CD14-positive monocyte (primary cell): Measurements from ENCODE around the gene SMC5. TPM values are rescaled to one million over a fixed set of nuclear protein-coding genes. Genes with fewer than 3 reads are reported as not detected.
A peak's percentile ranks its signal among the peaks of the same experiment; 100 is the strongest.
"Not testable (repeated sequence)": the region's sequence is repeated elsewhere in the genome, so short reads cannot be mapped to it uniquely, and the experiment has no call there.

Source experiments
- DNase-seq, 3 donors: peaks; one replicate each; pipeline ENCODE4 v3.0.0-alpha.2; 2011 to 2022
- H2AFZ ChIP-seq: 2 replicates; pipeline ENCODE4 v1.6.0; 2012; ENCODE audit warnings: mild to moderate bottlenecking, low read depth, low read length, inconsistent platforms; ENCODE audit not compliant: insufficient read depth, poor library complexity, severe bottlenecking
- H3K27ac ChIP-seq, 2 donors: 1 replicate in 1 of 2; 2 replicates in 1 of 2; pipeline ENCODE4 v1.5.1; 2012 to 2013; ENCODE audit warnings: low read length in 2 of 2, control low read depth in 1 of 2, inconsistent platforms in 1 of 2, low read depth in 1 of 2, mild to moderate bottlenecking in 1 of 2
- H3K27me3 ChIP-seq, 2 donors: one replicate each; pipeline versions ENCODE4 v1.6.0 to v1.6.1; 2011 to 2013; ENCODE audit warnings: low read length in 2 of 2; ENCODE audit not compliant: control insufficient read depth in 2 of 2, insufficient read depth in 2 of 2
- H3K36me3 ChIP-seq, 2 donors: replicated peaks in 1 of 2; 1 replicate in 1 of 2; 2 replicates in 1 of 2; pipeline versions ENCODE4 v1.5.1 to v1.6.1; 2012 to 2013; ENCODE audit warnings: low read length in 2 of 2, control low read depth in 1 of 2, inconsistent platforms in 1 of 2, mild to moderate bottlenecking in 1 of 2; ENCODE audit not compliant: insufficient read depth in 2 of 2, control insufficient read depth in 1 of 2
- H3K4me1 ChIP-seq, 2 donors: 1 replicate in 1 of 2; 2 replicates in 1 of 2; pipeline versions ENCODE4 v1.5.1 to v1.6.1; 2012 to 2013; ENCODE audit warnings: low read length in 2 of 2, control low read depth in 1 of 2, inconsistent platforms in 1 of 2, mild to moderate bottlenecking in 1 of 2, moderate library complexity in 1 of 2; ENCODE audit not compliant: insufficient read depth in 2 of 2, control insufficient read depth in 1 of 2
- H3K4me2 ChIP-seq: replicated peaks from 2 replicates; pipeline ENCODE3; 2012; ENCODE audit warnings: low read length, moderate library complexity, mild to moderate bottlenecking; ENCODE audit not compliant: poor library complexity, severe bottlenecking; ENCODE audit errors: extremely low read depth
- H3K4me3 ChIP-seq, 3 experiments: fragments of 200-600 bp in 1 of 3; sonication (generic) in 1 of 3; replicated peaks in 1 of 3; 1 replicate in 2 of 3; 2 replicates in 1 of 3; pipeline ENCODE4 v1.5.1; 2011 to 2013; ENCODE audit warnings: low read length in 3 of 3, mild to moderate bottlenecking in 3 of 3, control low read depth in 2 of 3, low read depth in 2 of 3, inconsistent platforms in 1 of 3, moderate library complexity in 1 of 3
- H3K79me2 ChIP-seq: 2 replicates; pipeline ENCODE4 v1.6.0; 2012; ENCODE audit warnings: mild to moderate bottlenecking, control low read depth, inconsistent platforms, low read length, moderate library complexity; ENCODE audit not compliant: insufficient read depth
- H3K9ac ChIP-seq: 2 replicates; pipeline ENCODE4 v1.6.0; 2017; ENCODE audit warnings: low read length, mild to moderate bottlenecking; ENCODE audit not compliant: insufficient read depth, poor library complexity, severe bottlenecking
- H3K9me3 ChIP-seq, 2 donors: replicated peaks in 1 of 2; 1 replicate in 1 of 2; 2 replicates in 1 of 2; pipeline versions ENCODE4 v1.5.1 to v1.6.1; 2012 to 2013; ENCODE audit warnings: low read length in 2 of 2, control low read depth in 1 of 2; ENCODE audit not compliant: control insufficient read depth in 1 of 2, insufficient read depth in 1 of 2
- H4K20me1 ChIP-seq: 2 replicates; pipeline ENCODE4 v1.6.0; 2012; ENCODE audit warnings: mild to moderate bottlenecking, low read length, control low read depth, moderate library complexity; ENCODE audit not compliant: insufficient read depth
- H3K27ac Mint-ChIP-seq, 7 donors: one replicate each; pipeline ENCODE4 v1.8.0; 2020; ENCODE audit warnings: mild to moderate bottlenecking in 7 of 7, mixed read lengths in 7 of 7, moderate library complexity in 6 of 7, inconsistent platforms in 2 of 7
- H3K27me3 Mint-ChIP-seq, 3 donors: one replicate each; pipeline ENCODE4 v1.8.0; 2021 to 2022; ENCODE audit warnings: low read depth in 3 of 3, mild to moderate bottlenecking in 3 of 3, mixed read lengths in 3 of 3, moderate library complexity in 3 of 3, inconsistent platforms in 1 of 3
- H3K36me3 Mint-ChIP-seq, 2 donors: one replicate each; pipeline ENCODE4 v1.8.0; 2020; ENCODE audit warnings: mixed read lengths in 2 of 2, inconsistent platforms in 1 of 2, mild to moderate bottlenecking in 1 of 2
- H3K4me1 Mint-ChIP-seq: one replicate; pipeline ENCODE4 v1.8.0; 2020; ENCODE audit warnings: mild to moderate bottlenecking, mixed read lengths
- H3K4me3 Mint-ChIP-seq, 2 donors: one replicate each; pipeline ENCODE4 v1.8.0; 2020; ENCODE audit warnings: mild to moderate bottlenecking in 2 of 2, mixed read lengths in 2 of 2, moderate library complexity in 1 of 2
- H3K9me3 Mint-ChIP-seq, 7 donors: one replicate each; pipeline ENCODE4 v1.8.0; 2020 to 2022; ENCODE audit warnings: mixed read lengths in 7 of 7, mild to moderate bottlenecking in 6 of 7, moderate library complexity in 6 of 7, inconsistent platforms in 2 of 7
- CTCF ChIP-seq: fragments of 200-600 bp; IDR thresholded peaks from one replicate; pipeline ENCODE4 v1.8.0; 2022; ENCODE audit warnings: antibody characterized with exemption, mild to moderate bottlenecking
- WGBS: methylation state at CpG from one replicate; pipeline ENCODE4 v1.1.5; 2013; ENCODE audit warnings: missing lambda C conversion rate; ENCODE audit not compliant: insufficient coverage; 5-methylcytosine and 5-hydroxymethylcytosine counted together
- intact Hi-C, 2 donors: fragments of 100-400 bp; cut with micrococcal nuclease; formaldehyde crosslinking; loops; one replicate each; pipeline versions ENCODE4 v1.15.0 to v1.15.1; 2023
- polyA plus RNA-seq, 3 donors: library from polyadenylated mRNA; depleted of rRNA in 1 of 3; unstranded in 2 of 3; stranded (reverse) in 1 of 3; fragments of 300-500 nt in 2 of 3; fragments of >200 nt in 1 of 3; fragmentation: Illumina TruSeq in 2 of 3; gene quantifications; 1 replicate in 2 of 3; 2 replicates in 1 of 3; pipeline ENCODE4 v1.2.3, GENCODE V29; 2012 to 2021

The SMC5 gene
- polyA plus RNA-seq, 3 donors, result 4.9 to 13.6 (median 5.1) TPM

DNA sequence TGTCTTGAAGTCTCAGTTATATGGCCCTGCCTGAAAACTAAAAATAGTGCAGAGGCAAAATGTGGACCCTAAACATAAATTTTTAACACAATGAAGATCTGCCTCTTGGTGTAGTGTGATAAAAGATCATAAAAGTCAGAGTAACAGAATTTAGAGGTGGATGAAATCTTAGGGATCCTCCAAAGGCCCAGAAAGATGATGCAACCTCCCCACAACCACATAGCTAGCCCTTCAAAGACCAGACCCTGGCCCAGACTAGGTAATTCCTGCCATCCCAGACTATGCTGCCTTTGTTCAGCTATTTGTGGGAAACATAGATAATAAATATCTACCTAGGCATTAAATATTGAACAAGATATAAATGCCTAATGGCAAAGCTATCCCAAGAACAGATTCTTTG, 140.4 kb downstream of the SMC5 start:
- Histone ChIP-seq H3K79me2 (peaks cover 71% of the 10 kb centered on the region), H3K4me1 (peaks cover 24 to 25% of the 10 kb centered on the region in 2 donors), H3K27ac (no peak overlapping the region), H3K27me3 (no peaks in the 10 kb centered on the region), H3K4me3 (no peak overlapping the region), H4K20me1 (peaks cover 37% of the 10 kb centered on the region), H3K9ac (no peak overlapping the region), H3K36me3 (no peaks in the 10 kb centered on the region), H3K4me2 (no peak overlapping the region), H3K9me3 (no peaks in the 10 kb centered on the region), H2AFZ (no peak overlapping the region)
- TF ChIP-seq CTCF, result no peak
- Mint-ChIP-seq H3K4me3 (no peak overlapping the region), H3K27me3 (peaks cover 0 to 2% (median 0%) of the 10 kb centered on the region in 3 donors), H3K27ac (no peak overlapping the region), H3K9me3 (no peaks in the 10 kb centered on the region), H3K36me3 (peaks cover 0 to 2% of the 10 kb centered on the region in 2 donors), H3K4me1 (peaks cover 32% of the 10 kb centered on the region)
- no peak for DNase-seq
- intact Hi-C loops, result no loop called here

- Histone ChIP-seq H3K27ac (no peak overlapping the region), H3K4me2 (no peak overlapping the region), H3K79me2 (peaks cover 71% of the 10 kb centered on the region), H3K27me3 (no peaks in the 10 kb centered on the region), H3K4me1 (peaks cover 24 to 25% of the 10 kb centered on the region in 2 donors), H2AFZ (no peak overlapping the region), H3K9me3 (no peaks in the 10 kb centered on the region), H3K36me3 (no peaks in the 10 kb centered on the region), H3K4me3 (no peak overlapping the region), H3K9ac (no peak overlapping the region), H4K20me1 (peaks cover 46% of the 10 kb centered on the region)
- H3K36me3 Mint-ChIP-seq, result peaks cover 0 to 2% of the 10 kb centered on the region in 2 donors
- H3K4me3 Mint-ChIP-seq, result no peak overlapping the region
- H3K4me1 Mint-ChIP-seq, result peaks cover 39% of the 10 kb centered on the region
- intact Hi-C loops, result loop anchor here in 1 of 2 donors (5.0 to 10.0 kb wide), 2 partner anchors 37 to 55 kb away; no protein-coding TSS in a partner anchor
- no peak for TF ChIP-seq CTCF
- H3K27ac Mint-ChIP-seq, result peak overlapping the region in 1 of 7 donors; percentile 31
- DNase-seq, result no peak
- peaks cover 0 to 2% (median 0%) of the 10 kb centered on the region in 3 donors for H3K27me3 Mint-ChIP-seq
- 89% methylated on average over 3 of the region's 5 CpGs for WGBS
- no peaks in the 10 kb centered on the region for H3K9me3 Mint-ChIP-seq
Observed at GRCh38 chr9:70400107-70400892, 141.5 kb downstream of the SMC5 start.

- intact Hi-C loops, result loop anchor here in 1 of 2 donors (5.0 to 10.0 kb wide), 2 partner anchors 36 to 56 kb away; no protein-coding TSS in a partner anchor
- not testable (repeated sequence) for H3K4me3 Mint-ChIP-seq
- WGBS, result 100% methylated on average over 2 of the region's 6 CpGs
Observed at GRCh38 chr9:70401241-70401640, 142.5 kb downstream of the SMC5 start.

More at GRCh38 chr9:70401241-70401640, 142.5 kb downstream of the SMC5 start:
- H3K9me3 Mint-ChIP-seq, H3K4me3 ChIP-seq, H3K27me3 ChIP-seq, H3K27me3 Mint-ChIP-seq, H3K4me2 ChIP-seq, H3K27ac ChIP-seq, H3K9ac ChIP-seq, H2AFZ ChIP-seq, H3K9me3 ChIP-seq, DNase-seq, H3K36me3 ChIP-seq, H3K27ac Mint-ChIP-seq, H3K36me3 Mint-ChIP-seq: not testable (repeated sequence)
- peaks cover 48% of the 10 kb centered on the region for H3K4me1 Mint-ChIP-seq
- H4K20me1 ChIP-seq, result peaks cover 46% of the 10 kb centered on the region
- H3K79me2 ChIP-seq, result peaks cover 68% of the 10 kb centered on the region
- H3K4me1 ChIP-seq, result peaks cover 34% of the 10 kb centered on the region in 2 donors
